GM12892 (cell line): Measurements from ENCODE around the gene VPS11.

Experiments used
- POLR2A ChIP-seq: IDR thresholded peaks from 2 replicates; pipeline ENCODE4 v1.6.1; 2011; ENCODE audit warnings: low read depth, low read length, control low read depth
- POLR2AphosphoS5 ChIP-seq: IDR thresholded peaks from 2 replicates; pipeline ENCODE4 v1.6.1; 2011; ENCODE audit warnings: low read depth, low read length, control low read depth
- TAF1 ChIP-seq: IDR thresholded peaks from 2 replicates; pipeline ENCODE4 v1.6.1; 2011; ENCODE audit warnings: low read depth, mild to moderate bottlenecking, control low read depth, low read length, borderline replicate concordance

- no peak for TF ChIP-seq POLR2A
- no peak for TF ChIP-seq TAF1
- no peak for TF ChIP-seq POLR2AphosphoS5
Measured at GRCh38 chr11:119089319-119089718, 21.7 kb downstream of the VPS11 start.
